ENCODE results near the gene ACE.
A peak's percentile ranks its signal among the peaks of the same experiment; 100 is the strongest.

ACE gene

DNA sequence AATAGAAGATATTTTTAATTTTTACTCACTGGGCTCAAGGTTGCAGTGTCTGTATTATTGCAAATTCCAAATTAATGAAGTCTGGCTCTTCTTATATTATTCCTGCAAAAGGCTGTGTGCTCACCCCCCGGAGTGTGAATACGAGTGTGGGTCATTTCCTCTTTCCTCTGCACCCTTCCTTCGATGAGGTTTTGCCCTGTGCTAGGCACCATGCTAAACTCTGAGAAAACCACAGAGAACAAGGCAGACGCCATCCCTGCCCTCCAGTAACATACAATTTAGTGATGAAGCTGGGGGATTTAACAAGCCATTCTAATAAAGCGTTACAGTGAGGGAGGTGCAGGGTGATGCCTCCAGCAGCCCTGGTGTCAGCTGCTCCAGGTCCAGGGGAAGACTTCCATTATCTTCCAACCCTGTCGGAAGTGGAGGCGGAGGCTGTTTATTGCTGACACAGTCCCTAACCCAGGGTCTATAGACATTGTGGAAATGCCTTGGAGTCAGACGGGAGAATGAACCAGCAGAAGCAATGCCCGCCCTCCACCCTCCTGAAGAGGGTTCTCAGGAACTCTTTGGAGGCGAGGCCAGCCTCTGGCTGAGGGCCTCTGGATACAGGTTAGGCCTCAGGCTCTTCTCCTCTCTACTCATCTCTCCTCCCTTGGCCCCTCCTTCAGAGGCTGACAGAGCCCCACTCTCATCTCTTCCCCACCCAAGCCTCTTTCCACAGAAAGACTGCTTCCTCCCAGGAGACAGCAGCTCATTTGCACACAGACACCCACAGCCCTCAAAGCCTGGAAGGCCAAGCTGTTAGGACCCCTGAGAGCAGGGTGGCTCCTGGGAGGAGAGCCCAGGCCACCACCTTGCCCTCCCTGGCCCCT, 2.0 kb upstream of the ACE start:
- DNase-seq (ENCODE audit: low spot score): no peak

DNA sequence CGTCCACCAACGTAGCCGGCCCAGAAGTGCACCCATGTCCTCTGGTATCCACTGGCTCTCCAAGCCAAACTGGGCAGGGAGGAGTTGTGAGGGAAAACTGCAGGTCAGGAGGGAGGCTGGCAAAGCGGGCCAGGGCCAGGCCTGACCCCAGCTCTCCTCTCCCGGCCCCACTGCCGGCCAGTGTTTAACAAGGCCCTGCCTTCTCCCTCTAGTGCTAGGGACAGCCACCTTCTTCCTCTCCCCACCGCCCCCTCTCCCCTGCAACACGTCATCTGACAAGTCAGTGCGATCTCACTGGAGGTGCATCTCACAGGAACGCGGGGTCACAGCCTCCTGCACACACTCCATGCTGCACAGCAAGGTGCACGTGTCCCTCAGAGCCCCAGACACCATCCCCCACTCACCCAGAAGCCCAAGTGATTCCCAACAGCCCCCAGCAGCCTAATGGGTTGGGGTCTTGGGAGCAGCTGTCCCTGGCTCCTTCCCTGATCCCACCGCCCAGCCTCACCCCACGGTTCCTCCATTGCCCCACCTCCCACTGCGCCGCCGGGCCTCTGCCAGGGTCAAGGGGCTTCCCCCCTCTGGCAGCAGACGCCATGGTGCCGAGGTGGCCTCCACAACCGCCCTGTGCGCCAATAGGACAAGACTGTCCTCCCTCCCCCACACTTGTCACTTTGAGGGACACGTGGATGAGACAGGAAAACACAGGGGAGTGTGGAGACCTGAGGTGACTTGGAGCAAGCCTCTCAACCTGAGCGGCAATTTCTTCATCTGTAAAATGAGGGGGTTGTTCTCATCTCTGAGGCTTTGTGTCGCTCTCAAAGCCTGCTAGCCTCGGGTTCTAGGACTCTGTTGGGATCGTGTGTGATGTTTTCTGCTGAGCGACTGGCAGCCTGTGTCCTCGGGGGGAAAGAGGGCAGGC, 1.1 kb upstream of the ACE start:
- DNase-seq (ENCODE audit: low spot score): no peak

DNA sequence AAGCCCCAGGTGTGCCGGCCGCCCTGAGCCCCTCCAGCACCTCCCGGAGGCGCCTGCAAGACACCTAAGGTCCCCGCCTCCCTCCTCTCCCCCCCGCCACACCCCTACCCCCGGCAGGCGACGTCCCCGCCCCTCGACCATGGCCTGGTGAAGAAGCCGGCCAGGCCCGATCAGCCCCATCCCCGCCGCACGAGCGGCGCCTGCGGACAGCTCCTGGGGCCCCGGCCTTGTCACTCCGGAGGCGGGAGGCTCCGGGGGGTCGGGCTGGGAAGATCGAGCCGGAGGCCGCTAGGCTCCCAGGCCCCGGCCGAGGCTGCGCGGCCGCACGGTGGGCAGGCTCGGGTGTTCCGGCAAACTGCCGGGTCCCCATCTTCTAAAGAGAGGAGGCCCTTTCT, 405 bp upstream of the ACE start:
- DNase-seq (ENCODE audit: low spot score): peak; percentile 78

- no peak for DNase-seq (ENCODE audit: low spot score)
These were observed 899 bp downstream of the ACE start for GRCh38 chr17:63477480-63478440.

DNA sequence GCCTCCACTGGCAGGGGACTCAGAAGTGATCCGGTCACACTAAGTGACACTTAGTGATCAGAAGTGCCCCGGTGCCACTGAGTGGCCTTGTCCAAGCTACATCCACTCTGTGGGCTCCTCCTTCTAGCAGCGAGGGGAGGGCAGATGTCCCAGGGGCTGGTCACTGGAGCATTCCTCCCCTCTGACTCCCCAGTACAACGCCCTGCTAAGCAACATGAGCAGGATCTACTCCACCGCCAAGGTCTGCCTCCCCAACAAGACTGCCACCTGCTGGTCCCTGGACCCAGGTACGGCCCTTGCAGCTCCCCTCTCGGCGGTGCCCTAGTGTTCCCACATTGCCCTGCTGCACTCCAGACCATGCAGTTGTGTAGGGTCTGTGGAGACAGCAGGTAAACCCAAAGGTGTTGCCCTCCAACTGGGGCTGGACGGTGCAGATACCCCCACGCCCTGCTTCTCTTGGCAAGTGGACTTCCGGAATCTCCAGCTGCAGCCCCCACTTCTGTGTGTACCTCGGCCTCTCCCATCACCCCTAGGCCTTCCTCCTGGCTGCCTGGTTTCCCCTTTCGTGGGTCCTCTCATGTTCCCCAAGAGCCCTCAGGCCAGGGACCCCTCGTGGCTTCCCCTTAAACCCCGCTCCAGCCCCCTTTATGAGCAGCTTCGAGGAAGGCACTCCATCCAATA, 2.1 kb downstream of the ACE start:
- peak; percentile 92 for DNase-seq (ENCODE audit: low spot score)

DNA sequence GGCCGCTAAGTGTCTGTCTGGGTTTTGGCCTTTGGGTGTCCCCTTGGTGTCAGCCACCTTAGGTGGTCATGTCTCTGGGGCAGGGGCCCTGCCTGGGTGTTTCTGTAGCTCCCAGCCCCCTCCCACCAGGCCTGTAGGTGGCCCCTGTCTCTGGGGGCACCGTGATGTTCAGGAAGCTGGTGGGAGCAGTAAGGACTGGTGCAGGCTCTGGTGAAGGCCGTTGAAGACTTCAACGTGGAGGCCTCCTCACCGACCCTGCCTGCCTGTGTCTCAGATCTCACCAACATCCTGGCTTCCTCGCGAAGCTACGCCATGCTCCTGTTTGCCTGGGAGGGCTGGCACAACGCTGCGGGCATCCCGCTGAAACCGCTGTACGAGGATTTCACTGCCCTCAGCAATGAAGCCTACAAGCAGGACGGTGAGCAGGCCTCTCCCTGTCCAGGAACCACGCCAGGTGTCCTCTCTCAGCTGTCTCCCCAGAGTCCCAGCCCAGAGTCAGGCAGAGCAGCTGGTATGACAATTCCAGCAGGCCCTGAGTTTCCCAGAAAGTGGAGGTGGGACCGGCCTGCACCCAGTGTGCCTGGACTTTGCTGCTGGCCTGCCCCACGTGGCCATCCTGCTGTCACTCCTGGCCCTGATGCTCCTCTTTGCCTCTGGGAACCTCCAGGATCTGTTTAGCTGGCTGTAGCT, 2.8 kb downstream of the ACE start:
- no peak for DNase-seq (ENCODE audit: low spot score)

DNA sequence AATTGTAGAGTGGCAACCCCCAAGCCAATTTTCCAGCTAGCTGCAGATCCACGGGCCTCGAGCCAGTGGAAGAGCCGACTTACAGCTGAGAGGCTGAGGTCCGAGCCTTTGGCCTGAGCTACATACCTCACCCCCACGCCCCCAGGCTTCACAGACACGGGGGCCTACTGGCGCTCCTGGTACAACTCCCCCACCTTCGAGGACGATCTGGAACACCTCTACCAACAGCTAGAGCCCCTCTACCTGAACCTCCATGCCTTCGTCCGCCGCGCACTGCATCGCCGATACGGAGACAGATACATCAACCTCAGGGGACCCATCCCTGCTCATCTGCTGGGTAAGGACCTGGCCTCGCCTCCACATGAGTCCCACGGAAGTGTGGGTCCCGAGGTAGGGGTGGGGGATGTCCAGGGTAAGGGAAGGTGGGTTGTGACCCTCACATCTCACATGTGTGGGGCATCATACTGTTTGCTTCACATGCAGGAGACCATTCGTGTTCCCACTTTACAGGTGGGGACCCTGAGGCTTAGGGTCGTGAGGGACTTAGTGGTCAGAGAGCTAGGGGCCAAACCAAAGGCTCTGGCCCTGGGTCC, 3.4 kb downstream of the ACE start:
- no peak for DNase-seq (ENCODE audit: low spot score)

DNA sequence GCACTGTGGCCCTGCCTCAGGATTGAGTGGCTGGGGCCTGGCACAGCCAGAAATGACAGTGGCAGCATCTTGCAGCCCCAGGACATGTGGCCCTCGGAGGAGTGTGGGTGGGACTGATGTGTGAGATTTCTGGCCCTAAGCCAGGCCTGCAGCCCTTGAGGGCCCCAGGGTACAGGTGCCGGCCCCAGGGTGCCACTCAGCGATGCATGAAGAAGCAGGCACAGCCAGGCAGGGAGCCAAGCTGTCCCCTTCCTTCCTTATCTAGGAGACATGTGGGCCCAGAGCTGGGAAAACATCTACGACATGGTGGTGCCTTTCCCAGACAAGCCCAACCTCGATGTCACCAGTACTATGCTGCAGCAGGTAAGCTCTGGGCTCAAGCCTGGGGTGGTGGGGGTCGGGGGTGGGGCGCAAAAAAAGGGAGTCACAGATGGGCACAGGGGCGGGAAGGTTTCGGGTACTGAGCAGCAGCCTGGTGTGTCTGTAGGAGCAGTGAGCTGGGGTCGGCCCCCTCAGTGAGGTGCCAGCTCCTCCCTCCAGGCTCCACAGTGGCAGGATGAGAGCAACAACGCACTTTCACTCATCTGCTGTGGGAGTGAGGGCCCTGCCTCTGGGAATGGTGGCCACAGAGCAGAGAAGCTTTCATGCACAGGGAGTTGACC, 4.1 kb downstream of the ACE start:
- DNase-seq (ENCODE audit: low spot score): no peak

DNA sequence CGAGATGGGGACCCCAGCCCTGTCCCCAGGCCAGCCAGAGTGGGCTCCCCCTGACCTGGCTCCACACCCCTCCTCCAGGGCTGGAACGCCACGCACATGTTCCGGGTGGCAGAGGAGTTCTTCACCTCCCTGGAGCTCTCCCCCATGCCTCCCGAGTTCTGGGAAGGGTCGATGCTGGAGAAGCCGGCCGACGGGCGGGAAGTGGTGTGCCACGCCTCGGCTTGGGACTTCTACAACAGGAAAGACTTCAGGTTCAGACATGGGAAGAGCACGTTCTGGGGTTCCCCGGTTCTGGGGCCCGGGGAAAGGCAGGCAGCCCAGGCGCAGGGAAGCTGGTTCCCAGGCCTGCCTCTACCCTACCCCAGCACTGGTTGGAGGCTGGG, 4.6 kb downstream of the ACE start:
- DNase-seq (ENCODE audit: low spot score): no peak

GRCh38 chr17:63482509-63482908, 5.6 kb downstream of the ACE start:
- DNase-seq (ENCODE audit: low spot score): no peak

DNA sequence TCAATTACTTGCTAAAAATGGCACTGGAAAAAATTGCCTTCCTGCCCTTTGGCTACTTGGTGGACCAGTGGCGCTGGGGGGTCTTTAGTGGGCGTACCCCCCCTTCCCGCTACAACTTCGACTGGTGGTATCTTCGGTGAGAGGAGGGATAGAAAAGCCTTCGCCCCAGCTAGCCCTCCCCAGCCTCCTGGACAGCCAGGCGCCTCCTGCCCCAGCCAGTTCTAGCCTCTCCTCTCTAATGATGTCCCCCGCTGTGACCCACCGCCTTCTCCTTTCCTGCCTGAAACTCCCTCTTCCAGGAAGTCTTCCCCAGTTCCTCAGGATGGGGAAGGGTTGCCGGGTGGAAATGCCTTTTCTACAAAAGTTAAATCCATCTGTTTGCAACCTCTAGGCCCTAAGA, 6.2 kb downstream of the ACE start:
- no peak for DNase-seq (ENCODE audit: low spot score)

DNA sequence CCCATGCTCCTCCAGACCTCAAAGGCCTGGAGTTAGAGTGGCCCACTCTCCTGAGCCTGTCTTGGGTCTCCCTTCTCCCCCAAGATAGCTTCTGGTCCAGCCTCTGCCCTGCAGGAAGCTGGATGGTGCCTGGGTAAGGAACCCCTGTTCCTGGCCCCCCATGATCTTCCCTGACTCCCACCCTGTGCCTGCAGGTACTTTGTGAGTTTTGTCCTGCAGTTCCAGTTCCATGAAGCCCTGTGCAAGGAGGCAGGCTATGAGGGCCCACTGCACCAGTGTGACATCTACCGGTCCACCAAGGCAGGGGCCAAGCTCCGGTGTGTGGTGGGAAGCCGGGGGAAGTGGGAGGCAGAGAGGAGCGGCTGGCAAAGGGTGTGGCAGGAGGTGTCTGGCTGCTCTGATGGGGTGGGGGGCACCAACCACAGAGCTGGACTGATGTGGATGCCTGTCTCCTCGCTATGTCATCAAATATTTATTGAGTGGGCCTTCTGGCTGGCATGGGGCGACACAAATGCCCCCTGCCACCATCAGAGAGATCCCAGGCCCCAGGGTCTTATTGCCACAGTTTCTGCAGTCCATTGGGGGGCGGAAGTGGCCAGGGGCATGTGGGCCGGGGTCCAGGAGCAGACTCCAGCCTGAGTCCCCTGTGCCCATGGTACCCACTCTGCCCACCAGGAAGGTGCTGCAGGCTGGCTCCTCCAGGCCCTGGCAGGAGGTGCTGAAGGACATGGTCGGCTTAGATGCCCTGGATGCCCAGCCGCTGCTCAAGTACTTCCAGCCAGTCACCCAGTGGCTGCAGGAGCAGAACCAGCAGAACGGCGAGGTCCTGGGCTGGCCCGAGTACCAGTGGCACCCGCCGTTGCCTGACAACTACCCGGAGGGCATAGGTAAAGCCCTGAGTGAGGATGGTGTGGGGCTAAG, 7.1 kb downstream of the ACE start:
- no peak for DNase-seq (ENCODE audit: low spot score)

DNA sequence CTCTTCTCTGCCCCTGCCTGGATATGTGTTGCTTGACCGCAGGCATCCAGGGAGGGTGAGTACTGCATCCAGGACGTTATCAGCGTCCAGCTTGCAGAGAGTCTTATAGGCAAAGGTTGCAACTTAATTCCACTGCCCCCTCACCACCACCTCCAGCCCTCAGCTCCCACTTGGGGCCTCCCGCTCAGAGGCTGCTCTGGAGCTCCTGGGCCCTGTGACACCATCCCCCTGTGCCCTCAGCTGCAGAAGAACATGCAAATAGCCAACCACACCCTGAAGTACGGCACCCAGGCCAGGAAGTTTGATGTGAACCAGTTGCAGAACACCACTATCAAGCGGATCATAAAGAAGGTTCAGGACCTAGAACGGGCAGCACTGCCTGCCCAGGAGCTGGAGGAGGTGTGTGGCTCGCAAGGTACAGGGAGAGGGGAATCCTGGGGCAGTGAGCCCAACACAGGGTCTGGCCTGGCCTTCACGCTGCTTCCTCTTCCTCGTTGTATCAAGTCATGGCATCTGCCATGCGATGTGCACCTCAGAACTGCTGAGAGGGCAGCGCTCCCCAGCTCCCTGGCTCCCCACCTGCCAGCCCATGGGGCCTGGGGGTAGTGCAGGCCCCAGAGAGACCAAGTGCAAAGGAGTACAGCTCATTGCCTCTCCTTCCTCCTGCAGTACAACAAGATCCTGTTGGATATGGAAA, 9.6 kb downstream of the ACE start:
- DNase-seq (ENCODE audit: low spot score): no peak

DNA sequence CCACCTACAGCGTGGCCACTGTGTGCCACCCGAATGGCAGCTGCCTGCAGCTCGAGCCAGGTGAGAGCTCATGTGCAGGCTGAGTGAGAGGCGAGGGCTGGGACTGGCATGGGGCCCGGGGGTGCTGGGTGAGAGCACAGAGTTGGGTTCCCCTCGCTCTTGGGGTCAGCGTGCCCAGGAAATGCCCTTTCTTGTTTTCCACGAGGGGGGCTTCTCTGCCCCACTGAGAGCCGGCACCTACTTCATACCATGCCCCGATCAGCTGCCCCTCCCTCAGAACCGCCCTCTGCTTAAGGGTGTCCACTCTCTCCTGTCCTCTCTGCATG, 10.1 kb downstream of the ACE start:
- DNase-seq (ENCODE audit: low spot score): no peak

DNA sequence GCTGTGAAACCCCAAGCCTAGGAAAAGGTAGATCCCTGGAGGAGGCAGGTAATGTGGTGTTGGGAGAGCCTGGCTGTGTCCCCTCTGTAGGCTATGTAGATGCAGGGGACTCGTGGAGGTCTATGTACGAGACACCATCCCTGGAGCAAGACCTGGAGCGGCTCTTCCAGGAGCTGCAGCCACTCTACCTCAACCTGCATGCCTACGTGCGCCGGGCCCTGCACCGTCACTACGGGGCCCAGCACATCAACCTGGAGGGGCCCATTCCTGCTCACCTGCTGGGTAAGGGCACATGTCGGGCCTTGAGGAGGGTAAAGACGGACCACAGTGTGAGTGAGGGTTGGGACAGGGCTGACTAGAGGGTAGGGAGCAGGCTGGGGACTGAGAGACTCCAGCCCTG, 12.0 kb downstream of the ACE start:
- DNase-seq (ENCODE audit: low spot score): no peak

GRCh38 chr17:63489291-63489690, 12.4 kb downstream of the ACE start:
- no peak for DNase-seq (ENCODE audit: low spot score)

DNA sequence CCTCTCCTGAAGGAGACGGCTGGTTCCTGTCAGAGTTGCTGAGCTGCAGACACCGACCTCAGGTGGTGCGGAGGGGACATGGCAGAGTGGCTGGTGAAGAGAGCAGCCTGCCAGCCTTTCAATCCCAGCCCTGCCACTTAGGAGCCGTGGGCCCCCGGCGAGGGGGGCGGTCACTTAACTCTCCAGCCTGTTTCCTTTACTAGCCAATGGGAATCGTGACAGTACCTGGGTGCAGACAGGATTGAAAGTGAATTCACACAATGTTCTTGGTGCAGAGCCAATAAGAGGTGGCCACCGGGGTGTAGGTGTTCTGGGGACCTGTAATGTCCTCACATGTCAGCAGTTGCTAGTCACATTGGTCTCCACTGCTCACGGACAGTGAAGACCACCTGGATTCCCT, 13.5 kb downstream of the ACE start:
- DNase-seq (ENCODE audit: low spot score): peak; percentile 62

DNA sequence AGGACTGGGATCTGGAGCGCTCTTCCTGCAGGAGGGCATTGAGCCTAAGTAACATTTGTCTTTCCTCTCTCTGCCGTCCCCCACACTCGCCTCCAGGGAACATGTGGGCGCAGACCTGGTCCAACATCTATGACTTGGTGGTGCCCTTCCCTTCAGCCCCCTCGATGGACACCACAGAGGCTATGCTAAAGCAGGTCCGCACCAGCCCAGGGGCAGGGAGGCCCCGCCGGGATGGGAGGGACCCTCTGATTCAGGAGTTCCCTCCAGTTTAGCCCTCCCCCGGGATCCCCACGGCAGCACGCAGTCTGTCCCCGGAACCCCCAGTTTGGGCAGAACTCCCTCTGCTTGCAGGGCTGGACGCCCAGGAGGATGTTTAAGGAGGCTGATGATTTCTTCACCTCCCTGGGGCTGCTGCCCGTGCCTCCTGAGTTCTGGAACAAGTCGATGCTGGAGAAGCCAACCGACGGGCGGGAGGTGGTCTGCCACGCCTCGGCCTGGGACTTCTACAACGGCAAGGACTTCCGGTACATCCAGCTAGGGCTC, 14.1 kb downstream of the ACE start:
- DNase-seq (ENCODE audit: low spot score): no peak
